Epithelial cell of esophagus (primary cell): Measurements from ENCODE around the gene FBXL7.

Experiments used
- DNase-seq: peaks from one replicate; pipeline ENCODE4 v3.0.0; 2010; ENCODE audit warnings: low read depth
- H3K4me3 ChIP-seq: 2 replicates; pipeline ENCODE4 v1.5.1; 2011; ENCODE audit warnings: mild to moderate bottlenecking, low read length, control low read depth
- CTCF ChIP-seq: IDR thresholded peaks from 2 replicates; pipeline ENCODE4 v1.5.1; 2011; ENCODE audit warnings: low read depth, mild to moderate bottlenecking, low read length, control low read depth, inconsistent platforms; ENCODE audit not compliant: insufficient read depth; ENCODE audit errors: missing control alignments

The FBXL7 gene

GRCh38 chr5:15951126-15951525 is 451.1 kb downstream of the FBXL7 start:
- no peak for DNase-seq
- no peak overlapping the region for H3K4me3 ChIP-seq
- no peak for TF ChIP-seq CTCF

GRCh38 chr5:15951550-15951949 is 451.6 kb downstream of the FBXL7 start:
- no peak for DNase-seq
- TF ChIP-seq CTCF = no peak
- no peak overlapping the region for H3K4me3 ChIP-seq

GRCh38 chr5:15956622-15957021 is 456.6 kb downstream of the FBXL7 start:
- DNase-seq = no peak
- TF ChIP-seq CTCF = no peak
- no peak overlapping the region for H3K4me3 ChIP-seq

GRCh38 chr5:15957124-15957523 is 457.1 kb downstream of the FBXL7 start:
- DNase-seq = no peak
- H3K4me3 ChIP-seq = no peak overlapping the region
- TF ChIP-seq CTCF = no peak

GRCh38 chr5:15959370-15960164 is 459.6 kb downstream of the FBXL7 start:
- no peak for TF ChIP-seq CTCF
- H3K4me3 ChIP-seq = no peak overlapping the region
- DNase-seq = no peak

- DNase-seq = peak; percentile 39
- no peak overlapping the region for H3K4me3 ChIP-seq
- TF ChIP-seq CTCF = no peak
These were observed 466.2 kb downstream of the FBXL7 start for GRCh38 chr5:15966066-15966640.

- no peak for DNase-seq
- H3K4me3 ChIP-seq = no peak overlapping the region
- no peak for TF ChIP-seq CTCF
These were observed 466.7 kb downstream of the FBXL7 start for GRCh38 chr5:15966651-15967050.
